HG02642 (cell line): ENCODE measurements around the gene USH1G.
"Not testable (repeated sequence)": the region's sequence is repeated elsewhere in the genome, so short reads cannot be mapped to it uniquely, and the experiment has no call there.

Experiments
- ATAC-seq: cut with Tn5 transposase; IDR thresholded peaks from one replicate; pipeline ENCODE4 v1.9.1; 2021; ENCODE audit warnings: mild to moderate bottlenecking; ENCODE audit not compliant: unreplicated experiment, poor library complexity

Gene USH1G

DNA sequence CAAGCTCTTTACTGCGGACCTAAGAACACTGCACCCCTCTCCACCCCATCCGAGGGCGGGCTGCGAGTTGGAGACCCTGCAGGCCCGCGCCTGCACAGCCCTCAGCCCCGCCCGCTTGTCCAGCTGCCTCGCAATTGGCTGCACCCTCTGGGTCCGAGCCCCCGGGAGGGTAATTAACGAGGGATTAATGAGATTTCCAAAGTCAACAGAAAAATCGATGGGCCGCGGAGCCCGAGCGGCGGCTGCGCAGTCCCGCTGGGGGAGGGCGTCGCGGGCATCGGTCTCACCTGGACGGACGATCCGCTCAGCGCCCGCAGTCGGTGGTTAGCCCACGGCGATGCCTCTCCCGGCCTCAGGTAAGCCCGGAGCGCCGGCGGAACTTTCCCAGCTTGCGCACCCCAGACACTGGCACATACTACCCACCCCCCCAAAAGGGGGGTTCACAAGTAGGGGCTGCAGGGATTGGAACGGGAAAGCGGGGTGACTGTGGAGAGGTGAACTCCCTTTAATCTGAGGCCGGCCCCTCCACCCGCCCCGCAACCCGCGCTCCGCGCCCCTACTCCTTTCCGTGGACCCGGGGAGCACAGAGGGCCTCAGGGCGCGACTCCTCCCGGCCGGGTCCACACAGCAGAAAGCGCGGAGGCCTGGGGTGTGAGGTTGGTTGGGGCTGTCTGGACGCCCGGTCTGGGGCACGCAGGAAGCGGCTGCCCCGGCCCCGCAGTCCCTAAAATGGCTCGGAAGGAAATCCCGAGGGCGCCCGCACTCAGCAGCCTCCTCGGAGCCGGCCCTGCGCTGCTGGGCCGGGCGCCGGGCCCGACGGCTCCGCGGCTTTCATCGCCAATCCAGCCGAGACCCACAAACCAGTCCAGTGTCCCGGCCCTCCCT is 12.8 kb upstream of the USH1G start, which contains the start of gene OTOP3:
Gene OTOP3 (plus strand): TSS at position 314 of the 885 bp plus-strand sequence. CDS start 24 bp downstream, at position 338.
- no peak for ATAC-seq

- no peak for ATAC-seq
Measured at GRCh38 chr17:74935048-74935447, 12.0 kb upstream of the USH1G start.

- ATAC-seq: no peak
Measured at GRCh38 chr17:74930535-74931036, 7.5 kb upstream of the USH1G start.

DNA sequence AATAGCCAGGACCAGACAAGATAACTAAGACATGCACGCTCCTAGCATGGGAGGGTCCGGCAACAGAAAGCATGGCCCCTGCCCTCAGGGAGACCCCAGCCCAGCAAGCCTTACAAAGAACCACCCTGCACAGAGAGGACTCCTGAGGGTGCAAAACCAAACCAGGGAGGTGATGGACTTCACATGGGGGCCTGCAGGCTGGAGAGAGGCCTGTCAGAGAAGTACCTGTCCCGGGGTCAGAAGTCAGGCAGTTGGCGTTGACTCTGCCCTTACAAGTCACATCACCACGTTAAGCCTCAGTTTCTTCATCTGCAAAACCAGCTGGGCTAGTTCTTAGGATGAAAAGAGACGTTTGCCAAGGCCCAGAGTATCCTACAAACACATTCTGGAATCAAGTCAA is 5.7 kb upstream of the USH1G start:
- no peak for ATAC-seq

DNA sequence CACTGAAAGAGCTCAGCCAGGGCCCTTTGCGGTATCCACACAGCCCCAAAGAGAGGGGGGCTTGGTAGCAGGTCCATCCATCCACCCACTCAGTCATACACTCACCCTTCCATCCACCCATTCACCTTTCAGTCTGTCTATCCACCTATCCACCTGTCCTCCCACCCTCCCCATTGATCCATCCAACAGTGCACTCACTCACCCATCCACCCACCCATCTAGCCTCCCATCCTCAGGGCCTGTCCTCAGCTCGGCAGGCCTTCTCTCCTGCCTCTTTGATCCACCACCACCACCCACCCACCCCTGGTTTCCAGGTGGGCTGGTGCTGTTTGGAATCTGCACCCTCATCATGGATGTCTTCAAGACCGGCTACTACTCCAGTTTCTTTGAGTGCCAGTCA is 2.2 kb upstream of the USH1G start:
- ATAC-seq: no peak

DNA sequence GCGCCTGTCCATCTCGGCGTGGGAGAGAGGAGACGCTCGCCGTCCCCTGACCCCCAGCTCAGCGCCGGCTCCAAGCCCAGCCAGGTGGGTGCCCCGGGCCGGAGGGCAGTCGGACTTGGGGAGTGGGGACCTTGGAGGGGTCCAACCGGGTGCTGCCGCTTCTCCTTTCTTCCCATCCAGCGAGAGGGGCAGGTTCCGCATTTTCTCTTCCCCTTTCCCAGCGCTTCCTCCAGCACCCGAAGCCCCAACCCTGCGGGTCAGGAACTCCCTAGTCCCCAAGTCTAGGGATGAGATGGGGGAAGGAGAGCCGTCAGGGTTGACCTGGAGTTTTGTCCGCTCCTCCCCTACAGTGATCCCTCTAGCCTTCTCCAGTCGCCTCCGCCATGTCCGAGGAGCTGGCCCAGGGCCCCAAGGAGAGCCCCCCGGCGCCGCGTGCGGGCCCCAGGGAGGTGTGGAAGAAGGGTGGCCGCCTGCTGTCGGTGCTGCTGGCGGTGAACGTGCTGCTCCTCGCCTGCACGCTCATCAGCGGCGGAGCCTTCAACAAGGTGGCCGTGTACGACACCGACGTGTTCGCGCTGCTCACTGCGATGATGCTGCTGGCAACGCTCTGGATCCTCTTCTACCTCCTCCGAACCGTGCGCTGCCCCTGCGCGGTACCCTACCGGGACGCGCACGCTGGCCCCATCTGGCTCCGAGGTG is 1.3 kb upstream of the USH1G start, which contains the start of gene OTOP2:
Gene OTOP2 (plus strand): TSS at position 24 of the 699 bp plus-strand sequence. CDS start 360 bp downstream, at position 384.
- ATAC-seq: no peak

DNA sequence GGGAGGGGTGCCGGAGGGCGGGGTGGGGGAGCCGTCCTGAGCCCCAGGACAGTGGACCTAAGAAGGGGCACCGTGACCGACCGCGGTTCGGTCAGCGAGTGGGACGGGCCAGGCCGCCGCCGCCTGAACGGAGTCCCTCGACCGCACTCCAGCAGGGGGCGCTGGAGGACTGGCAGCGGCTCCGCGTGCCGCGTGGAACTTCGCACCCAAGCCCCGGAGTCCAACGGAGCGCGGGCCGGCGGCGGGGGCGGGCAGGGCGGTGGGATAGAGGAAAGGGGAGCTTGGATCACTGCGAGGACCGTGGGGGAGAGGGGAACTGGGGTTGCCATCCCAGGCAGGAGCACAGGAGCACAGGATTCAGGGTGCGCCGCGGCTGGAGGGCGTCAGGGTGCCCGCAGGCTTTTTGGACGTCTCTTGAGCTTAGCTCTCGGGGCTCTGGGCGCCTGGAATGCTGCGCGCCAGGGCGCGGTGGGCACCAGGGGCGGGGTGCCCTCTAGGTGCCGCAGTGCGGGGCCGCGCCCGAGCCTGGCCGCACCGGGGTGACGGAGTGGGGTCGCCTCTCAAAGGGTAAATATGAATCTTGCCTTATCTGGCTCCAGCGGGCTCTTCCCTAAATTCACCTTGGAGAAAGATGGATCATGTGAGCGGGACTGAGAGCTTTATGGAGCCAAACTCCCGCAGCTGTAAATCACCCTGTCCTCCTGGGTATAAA is 639 bp upstream of the USH1G start:
- no peak for ATAC-seq

DNA sequence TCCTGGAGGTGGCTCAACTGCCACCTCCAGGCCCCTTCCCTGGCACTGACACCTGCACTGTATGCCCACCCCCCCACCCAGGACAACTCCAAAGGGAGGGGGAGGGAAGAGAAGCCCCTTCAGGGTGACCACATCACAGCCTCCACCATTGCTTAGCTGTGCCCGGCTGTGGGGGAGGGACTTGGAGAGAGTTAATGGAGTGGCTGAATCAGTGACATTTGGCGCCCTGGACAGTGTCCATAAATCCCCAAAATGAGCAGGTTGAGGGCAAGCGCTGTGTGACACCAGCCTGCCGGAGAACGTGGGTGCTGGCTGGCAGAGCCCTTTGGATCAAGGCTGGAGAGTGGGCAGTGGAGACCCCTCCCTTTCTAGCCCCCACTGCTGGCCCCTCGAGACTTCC is 883 bp downstream of the USH1G start:
- no peak for ATAC-seq

- ATAC-seq: no peak
Measured at GRCh38 chr17:74921769-74922168, 1.3 kb downstream of the USH1G start.

GRCh38 chr17:74921026-74921681 is 1.9 kb downstream of the USH1G start:
- ATAC-seq: no peak

- no peak for ATAC-seq
Measured at GRCh38 chr17:74920642-74921025, 2.4 kb downstream of the USH1G start.

- no peak for ATAC-seq
Measured at GRCh38 chr17:74920306-74920620, 2.8 kb downstream of the USH1G start.

- ATAC-seq: no peak
Measured at GRCh38 chr17:74919440-74920305, 3.4 kb downstream of the USH1G start.

GRCh38 chr17:74918906-74919305 is 4.1 kb downstream of the USH1G start:
- no peak for ATAC-seq

DNA sequence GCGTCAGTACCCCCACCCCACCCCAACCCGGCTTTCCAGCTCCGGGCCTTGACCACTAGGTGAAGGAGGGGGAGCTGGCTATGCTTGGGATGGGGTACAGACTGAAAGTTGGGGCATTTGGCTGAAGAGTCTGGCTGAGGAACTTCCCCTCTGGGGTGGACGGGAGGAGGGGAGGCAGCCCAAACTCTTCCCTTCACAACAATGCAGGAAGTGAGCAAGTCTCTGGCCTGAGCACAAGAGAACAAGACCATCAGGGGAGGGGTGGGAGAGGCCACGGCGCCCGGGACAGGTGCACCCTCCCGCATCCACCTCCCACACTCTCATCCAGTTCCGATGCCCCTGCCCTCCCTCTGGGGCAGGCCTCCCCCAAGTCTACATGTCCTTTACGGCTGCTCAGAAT is 5.6 kb downstream of the USH1G start:
- ATAC-seq: no peak

DNA sequence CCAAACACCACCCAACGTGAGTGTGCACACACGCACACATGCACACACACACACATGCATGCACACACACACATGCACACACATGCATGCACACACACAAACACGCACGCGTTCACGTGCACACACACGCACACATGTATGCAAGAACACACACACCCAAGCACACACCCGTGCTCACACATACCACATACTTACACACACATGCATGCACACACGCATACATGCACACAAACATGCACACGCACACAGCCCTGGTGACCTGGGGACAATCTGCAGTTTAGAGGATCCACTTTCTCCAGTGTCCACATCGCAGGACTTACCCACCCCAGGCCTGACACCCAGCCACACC is 6.2 kb downstream of the USH1G start:
- ATAC-seq: no peak

DNA sequence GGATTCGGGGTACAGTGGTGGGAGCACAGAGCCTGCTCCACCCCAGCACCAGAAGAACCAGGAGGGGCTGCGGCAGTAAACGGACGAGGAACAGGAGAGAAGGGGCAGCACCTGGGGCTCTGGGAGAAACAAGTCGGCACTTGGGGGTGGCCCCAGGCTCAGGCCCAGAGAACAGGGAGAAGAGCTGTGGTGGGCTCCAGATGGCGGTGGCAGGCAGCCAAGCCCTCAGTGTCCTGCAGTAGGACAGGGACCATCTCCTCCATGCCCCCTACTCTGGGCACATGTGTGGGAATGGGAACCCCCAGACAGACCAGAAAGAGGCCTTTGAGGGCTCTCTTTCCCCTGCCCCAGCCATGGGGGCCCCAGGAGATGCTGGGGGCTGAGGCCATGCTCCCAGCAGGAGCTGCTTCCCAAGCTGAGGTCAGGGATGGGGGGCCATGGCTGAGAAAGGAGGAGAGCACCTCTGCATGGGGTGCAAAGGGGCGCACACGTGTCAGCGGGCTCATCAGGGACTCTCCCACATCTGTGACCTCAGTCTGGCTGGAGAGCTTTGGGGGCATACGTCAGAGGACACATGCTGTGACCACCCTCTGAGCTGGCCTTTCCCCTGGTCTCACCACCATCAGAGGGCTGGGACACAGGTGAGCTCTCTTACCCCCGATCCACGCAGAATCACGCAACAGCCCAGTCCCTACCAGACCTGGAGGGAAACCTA is 6.8 kb downstream of the USH1G start:
- ATAC-seq: no peak

DNA sequence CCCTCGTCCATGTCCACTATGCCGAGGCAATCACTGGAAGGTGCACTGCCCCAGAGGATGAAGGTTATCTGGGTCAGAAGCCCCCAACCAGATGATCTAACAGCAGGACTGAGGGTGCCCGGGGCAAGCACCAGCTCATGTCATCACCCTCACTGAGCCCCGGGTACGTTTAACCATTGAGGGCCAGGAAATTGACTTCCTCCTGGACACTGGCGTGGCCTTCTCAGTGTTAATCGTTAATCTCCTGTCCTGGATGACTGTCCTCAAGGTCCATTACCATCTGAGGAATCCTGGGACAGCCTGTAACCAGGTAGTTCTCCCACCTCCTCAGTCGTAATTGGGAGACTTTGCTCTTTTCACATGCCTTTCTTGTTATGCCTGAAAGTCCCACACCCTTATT is 11.6 kb downstream of the USH1G start:
- ATAC-seq: not testable (repeated sequence)

DNA sequence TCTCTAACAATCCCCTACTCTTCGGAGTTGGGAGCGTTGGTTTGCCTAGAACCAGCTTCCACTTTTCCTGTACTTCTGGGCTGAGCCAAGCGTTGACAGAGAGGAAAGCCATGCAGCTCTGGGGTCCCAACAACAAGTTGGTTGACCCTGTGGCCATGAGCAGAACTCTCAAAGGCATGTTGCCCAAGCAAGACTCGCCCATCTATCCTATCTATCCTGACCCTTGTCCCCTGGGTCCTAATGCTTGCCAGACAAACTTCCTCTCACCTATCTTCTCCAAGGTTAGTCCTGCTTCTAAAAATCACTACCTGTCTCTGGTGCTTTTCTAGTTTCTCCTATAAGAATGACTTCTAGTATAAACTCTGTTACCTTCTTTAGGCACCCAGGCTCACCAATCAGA is 14.0 kb downstream of the USH1G start:
- not testable (repeated sequence) for ATAC-seq
